Stomach (tissue), 9 donors: ENCODE data around the gene KDM3A. TPM values are rescaled to one million over a fixed set of nuclear protein-coding genes. Genes with fewer than 3 reads are reported as not detected.

ENCODE experiments used
- DNase-seq, 2 donors: peaks; one replicate each; pipeline versions ENCODE4 v3.0.0 to v3.0.0-alpha.2; 2013 to 2019
- H3K27ac ChIP-seq, 5 donors: fragments of 200-600 bp in 4 of 5; sonication (generic) in 4 of 5; one replicate each; pipeline ENCODE4 v1.5.1; 2013 to 2019; ENCODE audit warnings: mild to moderate bottlenecking in 1 of 5, moderate library complexity in 1 of 5
- H3K27me3 ChIP-seq, 3 donors: fragments of 200-600 bp; sonication (generic); one replicate each; pipeline ENCODE4 v1.5.1; 2017 to 2019; ENCODE audit warnings: mixed run types in 1 of 3
- H3K36me3 ChIP-seq, 4 donors: fragments of 200-600 bp; sonication (generic); 1 replicate in 3 of 4; 2 replicates in 1 of 4; pipeline ENCODE4 v1.5.1; 2016 to 2019
- H3K4me1 ChIP-seq, 4 donors: fragments of 200-600 bp; sonication (generic); one replicate each; pipeline ENCODE4 v1.5.1; 2016 to 2019
- H3K4me3 ChIP-seq, 4 donors: fragments of 200-600 bp; sonication (generic) in 3 of 4; one replicate each; pipeline ENCODE4 v1.5.1; 2016 to 2019; ENCODE audit warnings: mild to moderate bottlenecking in 1 of 4
- H3K9me3 ChIP-seq, 4 donors: fragments of 200-600 bp; sonication (generic); one replicate each; pipeline ENCODE4 v1.5.1; 2016 to 2019
- CTCF ChIP-seq, 7 experiments: fragments of 450-650 bp in 4 of 7; fragments of 200-600 bp in 3 of 7; sonication (generic) in 3 of 7; IDR thresholded peaks; one replicate each; pipeline ENCODE4 v1.5.1; 2016 to 2019; ENCODE audit warnings: antibody characterized with exemption in 7 of 7, control low read depth in 2 of 7, mild to moderate bottlenecking in 1 of 7
- EP300 ChIP-seq: sonication (generic); formaldehyde crosslinking; IDR thresholded peaks from one replicate; pipeline ENCODE4 v1.6.1; 2017; ENCODE audit warnings: antibody characterized with exemption
- POLR2A ChIP-seq, 4 donors: fragments of 450-650 bp; IDR thresholded peaks; one replicate each; pipeline ENCODE4 v1.6.1; 2016; ENCODE audit warnings: antibody characterized with exemption in 4 of 4, control low read depth in 2 of 4, mild to moderate bottlenecking in 1 of 4, moderate library complexity in 1 of 4
- POLR2AphosphoS5 ChIP-seq, 3 donors: sonication (generic); formaldehyde crosslinking; IDR thresholded peaks; one replicate each; pipeline ENCODE4 v1.6.1; 2016; ENCODE audit warnings: antibody characterized with exemption in 3 of 3
- WGBS, 5 donors: extraction: QIAGEN DNeasy Blood & Tissue Kit in 3 of 5; methylation state at CpG; one replicate each; pipeline versions ENCODE4 v1.1.5 to v1.1.7; 2013 to 2018; 5-methylcytosine and 5-hydroxymethylcytosine counted together
- intact Hi-C: fragments of 100-400 bp; cut with DNase I; formaldehyde crosslinking; loops from one replicate; pipeline ENCODE4 v1.15.1; 2023; ENCODE audit warnings: low total_unique reads
- polyA plus RNA-seq, 3 donors: library from polyadenylated mRNA; stranded (reverse); fragments of 200-250 nt; gene quantifications; one replicate each; pipeline ENCODE4 v1.2.3, GENCODE V29; 2013
- total RNA-seq, 5 donors: library from RNA; depleted of rRNA; stranded (reverse); fragments of >200 nt; gene quantifications; one replicate each; pipeline versions ENCODE4 v1.1.0 to v1.2.3, GENCODE V29; 2014 to 2016
- donor health status: healthy with polysubstance abuse.
- donor health status: Bipolar disorder and iron deficiency.
- donor health status: healthy.

KDM3A gene
- total and polyA plus RNA-seq, 8 donors: 10.4 to 101 (median 32.0) TPM

GRCh38 chr2:86484385-86484784 lies 43.2 kb downstream of the KDM3A start:
- Histone ChIP-seq H3K4me3 (no peak overlapping the region), H3K36me3 (peaks cover 55 to 100% (median 100%) of the 10 kb centered on the region in 4 donors), H3K27ac (no peak overlapping the region), H3K9me3 (no peaks in the 10 kb centered on the region), H3K27me3 (no peaks in the 10 kb centered on the region), H3K4me1 (peaks cover 0 to 36% (median 31%) of the 10 kb centered on the region in 4 donors)
- DNase-seq: no peak
- intact Hi-C loops: no loop called here
- WGBS, 5 donors: 95 to 98% (median 97%) methylated on average over 3 of the region's 3 CpGs
- TF ChIP-seq EP300: no peak
- TF ChIP-seq CTCF (IDR thresholded peaks at IDR 0.05): no peak
- no peak for TF ChIP-seq POLR2A (IDR thresholded peaks at IDR 0.05)
- TF ChIP-seq POLR2AphosphoS5 (IDR thresholded peaks at IDR 0.05): no peak

DNA sequence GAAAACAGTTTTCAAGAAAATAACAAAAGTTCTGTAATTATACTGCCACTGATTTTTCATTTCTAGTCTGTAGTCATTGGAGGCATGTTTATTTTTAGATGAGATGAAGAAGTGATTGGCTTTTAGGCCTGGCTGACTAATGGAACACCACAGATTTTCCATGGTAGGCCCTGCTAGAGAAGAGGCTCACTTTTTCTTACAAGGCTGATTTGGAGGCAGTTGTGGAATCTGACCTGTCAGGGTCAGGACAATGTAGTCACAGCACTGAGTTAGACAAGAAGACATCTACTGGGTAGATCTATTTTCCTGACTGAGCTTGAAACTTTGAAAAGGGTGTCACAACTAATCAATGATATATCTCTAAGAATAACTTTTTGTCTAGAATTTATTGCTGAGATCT lies 43.9 kb downstream of the KDM3A start:
- Histone ChIP-seq H3K4me3 (no peak overlapping the region), H3K9me3 (no peaks in the 10 kb centered on the region), H3K36me3 (peaks cover 62 to 100% (median 100%) of the 10 kb centered on the region in 4 donors), H3K27ac (no peak overlapping the region), H3K27me3 (no peaks in the 10 kb centered on the region), H3K4me1 (peaks cover 0 to 30% (median 25%) of the 10 kb centered on the region in 4 donors)
- TF ChIP-seq POLR2AphosphoS5 (IDR thresholded peaks at IDR 0.05) (no peak), EP300 (no peak), POLR2A (IDR thresholded peaks at IDR 0.05) (no peak), CTCF (IDR thresholded peaks at IDR 0.05) (no peak)
- intact Hi-C loops: no loop called here
- DNase-seq: no peak

GRCh38 chr2:86485802-86486201 lies 44.6 kb downstream of the KDM3A start:
- H3K9me3 ChIP-seq: no peaks in the 10 kb centered on the region
- TF ChIP-seq EP300 (no peak), POLR2A (IDR thresholded peaks at IDR 0.05) (no peak), POLR2AphosphoS5 (IDR thresholded peaks at IDR 0.05) (no peak), CTCF (IDR thresholded peaks at IDR 0.05) (no peak)
- intact Hi-C loops: no loop called here
- no peaks in the 10 kb centered on the region for H3K27me3 ChIP-seq
- H3K36me3 ChIP-seq: peaks cover 65 to 100% (median 100%) of the 10 kb centered on the region in 4 donors
- H3K4me3 ChIP-seq: no peak overlapping the region
- H3K4me1 ChIP-seq: peaks cover 0 to 23% (median 19%) of the 10 kb centered on the region in 4 donors
- 78 to 95% (median 90%) methylated on average over 3 of the region's 3 CpGs for WGBS, 5 donors
- no peak overlapping the region for H3K27ac ChIP-seq
- no peak for DNase-seq

- Histone ChIP-seq H3K9me3 (no peaks in the 10 kb centered on the region), H3K36me3 (peaks cover 66 to 100% (median 100%) of the 10 kb centered on the region in 4 donors), H3K4me1 (peaks cover 0 to 15% (median 10%) of the 10 kb centered on the region in 4 donors), H3K27me3 (no peaks in the 10 kb centered on the region), H3K27ac (no peak overlapping the region), H3K4me3 (no peak overlapping the region)
- intact Hi-C loops: no loop called here
- DNase-seq: no peak
- TF ChIP-seq EP300 (no peak), POLR2AphosphoS5 (IDR thresholded peaks at IDR 0.05) (no peak), POLR2A (IDR thresholded peaks at IDR 0.05) (no peak), CTCF (IDR thresholded peaks at IDR 0.05) (no peak)
- WGBS, 5 donors: 94 to 99% (median 98%) methylated on average over 2 of the region's 2 CpGs
Observed at GRCh38 chr2:86487062-86487461, 45.9 kb downstream of the KDM3A start.
